NCI-H1436 treated with DMSO at 0.1 percent for 48 hours (cell line): ENCODE results near the gene PSMD5.
"Not testable (repeated sequence)": the region's sequence is repeated elsewhere in the genome, so short reads cannot be mapped to it uniquely, and the experiment has no call there.

Experiments used
- DNase-seq: peaks from one replicate; lab custom pipeline; 2025; lab: John Stamatoyannopoulos, UW

Gene PSMD5

DNA sequence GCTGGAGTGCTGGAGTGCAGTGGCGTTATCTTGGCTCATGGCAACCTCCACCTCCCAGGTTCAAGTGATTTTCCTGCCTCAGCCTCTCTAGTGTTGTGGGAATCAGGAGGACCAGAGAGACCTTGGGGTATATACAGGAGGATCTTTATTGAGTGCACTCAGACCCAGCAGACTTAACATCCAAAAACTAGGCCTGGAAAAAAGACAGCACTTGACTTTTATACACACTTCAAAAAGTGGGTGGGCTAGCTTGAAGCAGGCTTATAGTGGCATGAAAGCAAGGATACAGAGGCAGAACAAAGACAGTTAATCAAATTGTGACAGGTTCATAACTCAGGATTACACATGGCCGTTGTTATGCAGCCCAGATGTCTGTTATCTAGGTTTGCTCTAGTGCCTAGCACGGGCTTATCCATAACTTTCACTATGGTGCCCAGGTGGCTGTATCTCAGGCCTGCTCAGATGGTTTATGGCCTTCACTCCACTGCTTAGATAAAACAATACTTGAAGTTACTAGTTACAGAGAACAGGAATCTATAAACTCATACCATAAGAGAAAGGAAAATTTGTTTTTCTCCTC is 37.8 kb downstream of the PSMD5 start:
- DNase-seq = not testable (repeated sequence)

DNA sequence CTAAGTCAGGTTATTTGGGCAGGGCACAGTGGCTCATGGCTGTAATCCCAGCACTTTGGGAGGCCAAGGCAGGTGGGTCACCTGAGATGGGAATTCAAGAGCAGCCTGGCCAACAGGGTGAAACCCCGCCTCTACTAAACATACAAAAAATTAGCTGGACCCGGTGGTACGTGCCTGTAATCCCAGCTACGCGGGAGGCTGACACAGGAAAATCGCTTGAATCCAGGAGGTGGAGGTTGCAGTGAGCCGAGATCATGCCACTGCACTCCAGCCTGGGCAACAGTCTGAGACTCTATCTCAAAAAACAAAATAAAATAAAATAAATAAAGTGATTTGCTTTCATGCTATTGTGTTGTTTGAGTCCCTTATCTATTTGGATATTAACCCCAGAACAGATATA is 41.3 kb downstream of the PSMD5 start:
- DNase-seq = no peak

DNA sequence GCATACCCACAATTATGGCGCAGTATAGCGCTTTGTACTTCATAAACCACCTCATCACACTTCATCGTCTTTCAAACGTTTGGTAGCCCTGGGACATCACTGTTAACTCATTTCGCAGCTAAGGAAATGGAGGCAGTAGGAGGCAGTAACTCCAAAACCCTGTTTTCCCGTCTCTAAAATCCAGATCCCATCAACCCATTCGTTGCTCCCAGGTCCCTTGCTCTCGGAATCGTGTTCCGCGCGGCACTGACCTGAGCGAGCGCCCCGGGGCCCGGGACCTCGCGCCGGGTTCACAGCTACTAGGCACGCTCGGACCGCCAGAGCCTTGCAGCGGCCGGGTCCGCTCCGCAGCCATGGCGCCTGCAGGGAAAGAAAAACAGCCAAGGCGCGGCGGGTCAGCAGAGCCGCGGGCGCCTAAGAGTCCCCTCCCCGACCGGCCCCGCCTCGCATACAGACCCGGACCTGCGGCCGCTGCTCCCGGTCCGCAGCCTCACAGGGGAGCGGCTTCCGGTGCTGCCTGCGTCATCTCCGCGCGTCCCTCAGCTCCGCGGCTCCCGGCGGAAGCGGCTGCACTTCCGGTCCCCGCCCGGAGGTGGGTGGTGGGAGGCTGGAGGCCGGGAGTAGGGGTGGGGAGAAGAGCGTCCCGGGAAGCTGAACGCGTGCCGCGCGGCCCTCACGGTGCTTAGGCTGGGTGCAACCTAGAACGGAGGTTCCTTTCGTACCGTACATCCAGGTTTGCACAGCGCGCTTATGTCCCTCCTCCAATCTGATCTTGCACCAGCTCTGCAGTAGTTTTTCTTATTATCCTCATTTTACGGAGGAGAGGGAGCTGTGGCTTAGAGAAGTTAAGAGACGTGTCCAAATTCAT is 49.6 kb downstream of the PSMD5 start, which contains the start of gene FBXW2:
Gene FBXW2 (minus strand): TSS at position 519 of the 868 bp plus-strand sequence. CDS start 5,158 bp downstream, outside the sequence.
- DNase-seq = peak; percentile 39

DNA sequence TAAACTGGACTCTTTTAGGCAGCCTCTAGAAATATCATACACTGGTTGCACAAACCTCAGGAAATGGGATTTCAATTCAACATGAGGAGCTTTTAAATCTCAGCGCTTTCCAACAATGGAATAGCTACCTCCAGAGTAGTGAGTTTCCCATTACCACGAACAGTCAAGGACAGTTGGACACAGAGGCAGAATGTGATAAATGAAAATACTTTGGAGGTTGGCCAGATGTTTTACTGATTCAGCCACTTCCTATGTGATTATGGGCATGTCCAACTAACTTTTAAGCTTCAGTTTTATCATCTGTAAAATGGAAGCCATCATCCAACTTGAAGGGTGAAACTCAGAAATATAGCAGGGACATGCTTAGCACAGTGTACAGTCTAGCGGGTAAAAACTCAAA is 51.6 kb downstream of the PSMD5 start:
- DNase-seq = no peak

DNA sequence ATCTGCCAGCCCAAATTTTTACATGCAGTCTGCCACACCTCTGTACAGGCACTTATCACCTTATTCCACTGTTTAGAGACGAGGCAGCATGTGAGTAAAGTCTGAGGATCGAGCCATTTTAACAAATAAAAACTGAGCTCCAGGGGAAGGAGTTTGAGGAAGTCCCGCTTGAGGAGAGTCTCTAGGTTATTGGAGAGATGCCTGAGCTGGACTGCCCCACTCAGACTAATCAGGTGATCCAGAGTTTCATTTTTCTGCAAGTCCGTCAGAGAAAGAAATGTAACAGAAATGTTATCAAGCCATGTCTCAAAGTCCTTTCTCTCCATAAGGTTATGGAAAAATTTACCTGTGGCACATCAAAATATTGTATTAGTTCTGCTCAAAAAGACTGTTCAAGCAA is 54.8 kb downstream of the PSMD5 start:
- no peak for DNase-seq

DNA sequence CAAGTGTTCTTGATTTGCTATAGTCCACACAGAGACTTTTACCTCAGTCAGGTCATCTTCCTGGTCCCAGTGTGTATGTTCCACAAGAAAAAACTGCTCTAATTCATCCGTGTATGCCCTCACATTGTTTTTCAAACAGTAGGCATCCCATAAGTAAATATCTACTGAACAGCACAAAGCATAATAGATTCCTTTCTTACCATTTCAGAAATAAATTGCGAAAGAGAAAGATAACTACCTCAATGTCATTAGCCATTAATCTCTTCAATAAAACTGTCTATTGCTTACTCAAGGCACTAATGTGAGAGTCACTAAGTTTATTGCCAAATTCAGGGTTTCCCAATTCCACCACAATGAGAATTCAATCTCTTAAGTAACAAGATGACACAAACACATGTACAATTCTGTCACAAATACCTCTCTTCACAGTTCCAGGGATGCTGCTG is 59.1 kb downstream of the PSMD5 start:
- DNase-seq = no peak

DNA sequence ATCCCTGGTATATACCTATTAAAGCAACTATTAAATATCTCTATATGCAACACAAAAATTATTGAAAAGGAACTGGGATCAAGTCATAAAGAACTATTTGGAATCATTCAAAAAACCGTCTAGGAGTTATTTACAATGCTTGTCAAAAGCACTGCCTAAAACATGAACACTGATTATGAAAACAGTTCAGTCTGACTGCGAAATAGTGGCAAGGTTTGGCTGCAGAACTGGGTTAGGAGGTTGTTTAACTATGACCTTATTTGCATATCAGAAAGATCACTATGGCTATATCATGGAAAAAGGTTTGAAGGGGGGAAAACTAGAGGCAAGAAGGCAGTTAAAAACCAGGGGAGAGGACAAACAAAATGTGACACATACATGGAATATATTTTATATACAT is 61.5 kb downstream of the PSMD5 start:
- DNase-seq = no peak

DNA sequence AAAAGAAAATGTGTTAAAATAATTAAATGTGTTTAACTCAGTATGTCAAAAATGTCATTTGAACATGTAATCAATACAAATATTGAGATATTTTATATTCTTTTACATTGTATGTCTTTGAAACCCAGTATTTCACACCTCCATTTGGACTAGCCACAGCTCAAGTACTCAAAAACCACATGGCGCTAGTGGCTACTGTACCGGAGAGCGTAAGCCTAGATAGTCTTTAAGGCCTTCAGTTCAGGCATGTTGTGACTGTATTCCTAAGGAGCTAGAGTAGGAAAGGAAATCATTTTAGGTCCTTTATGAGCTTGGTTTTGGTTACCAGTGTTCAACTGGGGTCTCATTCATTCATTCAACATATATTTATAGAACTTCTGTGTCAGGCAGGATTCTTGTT is 62.4 kb downstream of the PSMD5 start:
- DNase-seq = no peak

DNA sequence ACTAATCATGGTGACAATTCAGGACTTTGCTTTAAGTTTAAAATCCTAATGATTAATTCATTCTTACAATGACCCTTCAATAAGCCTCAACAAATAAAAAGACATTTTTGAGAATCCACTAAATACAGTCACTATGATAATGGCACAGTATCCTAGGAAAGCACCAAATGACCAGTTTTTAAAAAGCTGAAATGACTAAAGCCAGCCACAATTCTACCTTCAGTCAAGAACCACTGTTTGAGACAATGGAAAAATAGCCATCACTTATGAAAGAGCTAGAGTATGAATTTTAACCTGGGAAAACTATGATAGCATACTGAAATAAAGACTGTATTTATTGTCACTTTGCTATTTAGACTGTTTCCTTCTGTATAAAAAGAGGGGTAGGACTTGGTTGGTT is 63.5 kb downstream of the PSMD5 start:
- no peak for DNase-seq

DNA sequence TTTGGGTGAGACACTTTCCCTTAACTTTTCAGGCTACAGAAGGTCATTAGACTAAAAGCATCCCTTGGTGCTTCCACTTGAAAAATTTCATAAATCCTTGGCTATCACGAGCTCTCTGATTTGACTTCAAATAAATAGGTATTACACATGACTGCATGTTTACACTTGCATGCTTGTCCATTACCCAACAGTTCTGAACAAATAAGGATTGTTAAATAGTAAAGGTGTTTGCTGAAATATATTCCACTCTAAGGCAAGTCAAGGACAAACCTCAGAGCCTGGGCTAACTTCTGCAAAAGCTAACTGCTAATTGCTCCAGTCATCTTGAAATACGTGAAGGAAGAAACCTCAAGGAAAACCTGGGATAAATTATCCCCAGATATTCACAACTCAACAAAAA is 64.0 kb downstream of the PSMD5 start:
- DNase-seq = no peak

DNA sequence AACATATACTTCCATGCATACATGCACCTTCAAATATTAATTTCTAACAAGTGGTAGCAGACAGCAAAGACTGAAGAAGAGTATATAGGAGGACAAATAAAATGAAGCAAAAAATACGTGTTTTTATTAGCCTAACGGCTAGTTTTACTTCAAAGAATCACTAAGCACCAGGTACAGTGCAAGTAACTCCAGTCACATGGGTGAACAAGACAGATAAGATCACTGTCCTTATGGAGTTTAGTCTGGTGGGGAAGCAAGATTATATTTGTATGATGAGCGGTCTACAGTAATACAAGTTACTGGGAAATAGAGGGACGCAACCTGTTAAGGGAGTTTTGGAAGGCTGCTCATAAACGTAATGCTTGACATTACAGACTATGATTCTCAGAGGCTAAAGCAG is 65.5 kb downstream of the PSMD5 start:
- no peak for DNase-seq

DNA sequence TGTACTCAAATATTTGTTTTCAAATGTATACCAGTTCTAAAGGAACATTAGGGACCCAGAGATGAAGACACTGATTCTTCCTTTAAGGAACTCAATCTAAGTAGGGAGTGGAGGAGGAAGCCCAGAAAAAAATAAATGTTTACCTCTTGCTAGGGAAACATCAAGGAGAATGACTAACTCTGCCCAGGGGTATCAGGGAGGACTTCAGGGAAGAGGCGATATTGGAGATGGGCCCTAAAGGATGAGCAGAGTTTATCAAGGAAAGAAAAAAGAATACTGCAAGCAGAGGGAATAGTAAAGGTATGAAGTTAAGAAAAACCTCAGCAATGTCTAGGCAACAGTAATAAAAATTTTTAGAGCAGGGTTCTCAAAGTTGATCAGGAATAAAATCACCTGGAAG is 65.9 kb downstream of the PSMD5 start:
- no peak for DNase-seq

DNA sequence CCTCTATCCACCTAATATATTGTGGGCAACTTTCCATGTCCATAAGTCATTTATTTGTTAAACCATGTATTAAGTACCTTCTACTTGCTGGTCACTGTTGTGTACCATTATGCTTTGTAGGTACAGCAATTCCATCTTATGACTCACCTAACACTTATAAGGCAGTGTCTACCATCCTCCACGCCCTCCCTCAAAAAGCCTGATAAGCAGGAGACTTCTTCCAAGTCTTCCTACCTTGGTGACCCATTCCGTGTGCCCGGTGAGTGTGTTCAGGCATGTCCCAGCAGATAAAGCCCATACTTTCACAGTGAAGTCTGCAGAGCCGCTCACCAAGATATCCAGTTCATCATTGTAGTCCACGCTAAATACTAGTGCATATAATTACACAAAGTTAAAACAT is 66.9 kb downstream of the PSMD5 start:
- DNase-seq = no peak

DNA sequence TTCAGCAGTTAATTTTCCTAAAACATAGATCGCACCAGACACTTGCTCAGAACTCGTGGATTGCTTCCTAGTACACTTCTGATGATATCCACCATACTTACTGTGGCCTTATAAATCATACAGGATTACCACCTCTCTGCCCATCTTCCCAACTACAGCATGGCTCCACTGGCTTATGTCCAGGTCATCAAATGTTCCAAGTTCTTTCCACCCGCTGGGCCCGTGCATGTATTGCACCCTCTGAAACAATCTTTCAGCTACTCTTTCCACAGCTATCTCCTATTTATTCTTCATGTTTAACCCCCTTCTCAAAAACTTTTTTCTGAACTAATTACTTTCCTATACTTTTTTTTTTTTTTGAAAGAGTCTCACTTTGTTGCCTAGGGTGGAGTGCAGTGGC is 68.0 kb downstream of the PSMD5 start:
- DNase-seq = no peak

DNA sequence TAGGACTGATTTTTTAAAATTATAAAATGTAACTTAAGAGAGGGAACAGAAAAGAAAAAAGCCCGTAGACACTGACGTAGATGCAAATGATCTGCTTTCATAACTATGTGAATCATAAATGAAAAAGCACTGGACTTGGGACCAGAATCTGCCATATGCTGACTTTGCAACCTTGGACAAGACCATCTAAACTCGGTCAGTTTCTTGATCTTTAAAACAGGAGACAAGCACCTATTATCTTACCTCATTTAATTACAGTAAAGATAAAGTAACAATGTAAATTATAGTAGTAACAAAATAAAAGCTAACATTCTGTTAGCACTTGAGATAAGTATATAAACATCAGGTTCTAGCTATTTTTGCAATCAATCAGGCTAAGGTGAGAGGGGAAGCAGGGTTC is 69.5 kb downstream of the PSMD5 start:
- DNase-seq = no peak

DNA sequence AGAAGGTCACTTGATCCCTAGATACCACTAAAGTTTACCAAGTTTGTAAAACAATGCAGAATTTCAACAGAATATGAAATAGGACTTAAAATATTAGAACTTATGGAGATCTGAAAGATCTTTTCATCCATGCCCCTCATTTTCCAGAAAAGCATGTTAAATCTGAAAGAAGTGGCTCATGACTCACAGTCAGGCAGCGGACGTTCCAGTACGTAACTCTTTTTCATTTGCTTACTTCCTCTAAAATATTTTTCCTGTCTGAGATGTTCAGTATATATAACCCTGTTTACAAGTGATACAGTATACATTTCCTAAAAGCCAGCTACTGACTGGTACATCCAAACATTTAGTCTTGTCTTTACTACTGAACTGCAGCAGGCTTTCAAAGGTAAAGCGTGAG is 71.8 kb downstream of the PSMD5 start:
- no peak for DNase-seq

DNA sequence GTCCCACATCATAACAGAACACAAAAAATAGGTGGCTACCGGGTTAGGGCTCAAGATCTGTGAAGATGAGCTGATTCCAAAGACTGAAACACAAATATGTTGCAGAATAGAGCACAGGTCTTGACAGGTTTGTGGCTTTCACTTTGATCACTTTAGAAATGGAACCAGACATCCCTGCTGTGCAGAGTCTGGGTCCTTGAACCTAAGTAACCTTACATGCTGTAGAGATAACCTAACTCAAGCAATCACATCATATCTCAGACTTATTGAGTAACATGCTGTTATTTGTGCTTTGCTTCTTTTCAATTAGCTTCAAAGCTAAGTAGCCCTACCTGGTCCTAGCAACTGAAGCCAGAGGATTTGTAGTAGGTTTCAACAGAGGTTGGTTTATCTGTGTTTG is 73.8 kb downstream of the PSMD5 start:
- no peak for DNase-seq

DNA sequence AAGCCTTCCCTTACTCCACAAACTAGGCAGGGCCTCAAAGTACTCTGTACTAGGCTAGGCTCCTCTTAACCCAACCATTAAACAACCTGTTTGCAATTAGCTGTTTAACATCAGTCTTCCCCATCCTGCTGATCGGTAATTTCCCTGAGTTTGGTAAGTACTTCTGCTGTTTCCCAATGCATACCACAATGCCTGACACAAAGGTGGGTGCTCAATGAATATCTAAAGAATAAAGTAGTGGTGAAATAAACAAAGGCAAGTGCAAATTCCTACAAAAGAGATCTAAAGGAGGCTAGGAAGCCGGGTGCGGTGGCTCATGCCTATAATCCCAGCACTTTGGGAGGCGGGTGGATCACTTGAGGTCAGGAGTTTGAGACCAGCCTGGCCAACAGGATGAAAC is 74.5 kb downstream of the PSMD5 start:
- no peak for DNase-seq

DNA sequence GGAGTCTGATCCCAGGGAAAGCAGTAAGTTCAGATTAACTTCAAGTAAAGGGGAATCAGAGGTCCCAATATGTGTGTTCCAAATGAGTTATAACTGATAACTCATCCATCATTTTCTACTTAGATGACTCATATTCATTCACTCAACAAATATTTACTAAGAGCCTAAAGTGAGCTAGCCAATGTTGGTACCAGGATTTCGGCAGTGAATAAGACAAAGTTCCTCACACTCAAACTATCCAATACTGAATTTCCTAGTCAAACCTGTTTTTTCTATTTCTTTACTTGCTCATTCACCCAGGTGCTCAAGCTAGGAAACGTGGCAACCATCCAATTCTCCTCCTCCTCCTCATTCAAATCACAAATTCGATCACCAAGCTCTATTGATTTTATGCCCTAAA is 75.3 kb downstream of the PSMD5 start:
- DNase-seq = no peak
